IMR-90 (cell line): ENCODE results near the gene FXYD6. TPM values are rescaled to one million over a fixed set of nuclear protein-coding genes. Genes with fewer than 3 reads are reported as not detected.

Experiments
- ATAC-seq: fragments of 200-7000 bp; cut with Tn5 transposase; 2 replicates; pipeline ENCODE4 v1.9.1; 2020; ENCODE audit warnings: low read depth, mild to moderate bottlenecking, moderate library complexity
- BruUV-seq: library from RNA; stranded (reverse); fragments of 400-500 nt; replicated peaks from 2 replicates; lab custom pipeline; 2021; lab: Mats Ljungman, UMichigan
- CTCF ChIA-PET: fragments of 300-600 bp; formaldehyde crosslinking; extraction: SDS; loops from one replicate; lab custom pipeline; 2021; ENCODE audit warnings: antibody characterized with exemption; lab: Yijun Ruan, JAX
- POLR2A ChIA-PET: fragments of 300-600 bp; sonication (Branson Sonifier 250); formaldehyde crosslinking; loops from one replicate; lab custom pipeline; 2022; ENCODE audit warnings: antibody characterized with exemption; ENCODE audit not compliant: unreplicated experiment; lab: Charles Lee
- DNase-seq: peaks from one replicate; pipeline ENCODE4 v3.0.0; 2013
- H2AFZ ChIP-seq: replicated peaks from 2 replicates; pipeline ENCODE3; 2013; ENCODE audit warnings: low read length, mild to moderate bottlenecking; ENCODE audit not compliant: poor library complexity
- H2AK5ac ChIP-seq: 2 replicates; pipeline ENCODE4 v1.6.1; 2013; ENCODE audit warnings: low read depth, low read length, inconsistent platforms
- H2AK9ac ChIP-seq: replicated peaks from 2 replicates; pipeline ENCODE3; 2013; ENCODE audit warnings: mild to moderate bottlenecking, low read depth, low read length, moderate library complexity; ENCODE audit not compliant: poor library complexity
- H2BK120ac ChIP-seq: 2 replicates; pipeline ENCODE4 v1.6.1; 2013; ENCODE audit warnings: low read depth, low read length, inconsistent platforms
- H2BK15ac ChIP-seq: 3 replicates; pipeline ENCODE4 v1.6.1; 2013; ENCODE audit warnings: low read depth, low read length, inconsistent platforms
- H2BK20ac ChIP-seq: 2 replicates; pipeline ENCODE4 v1.6.1; 2013; ENCODE audit warnings: low read depth, mild to moderate bottlenecking, inconsistent platforms, low read length, moderate library complexity
- H2BK5ac ChIP-seq: 2 replicates; pipeline ENCODE4 v1.6.1; 2013; ENCODE audit warnings: mild to moderate bottlenecking, low read depth, low read length, inconsistent platforms; ENCODE audit not compliant: poor library complexity, severe bottlenecking
- H3K14ac ChIP-seq: replicated peaks from 2 replicates; pipeline ENCODE4 v1.6.1; 2013; ENCODE audit warnings: low read depth, low read length, inconsistent platforms
- H3K18ac ChIP-seq: 2 replicates; pipeline ENCODE4 v1.6.1; 2013; ENCODE audit warnings: low read depth, low read length, control low read depth
- H3K23ac ChIP-seq: 2 replicates; pipeline ENCODE4 v1.6.1; 2013; ENCODE audit warnings: low read depth, low read length, inconsistent platforms
- H3K27ac ChIP-seq: 2 replicates; pipeline ENCODE4 v1.5.1; 2013; ENCODE audit warnings: mild to moderate bottlenecking, control low read depth, low read length; ENCODE audit not compliant: insufficient read depth
- H3K27me3 ChIP-seq: 2 replicates; pipeline ENCODE4 v1.6.1; 2013; ENCODE audit warnings: low read length; ENCODE audit not compliant: control insufficient read depth, insufficient read depth
- H3K36me3 ChIP-seq: 2 replicates; pipeline ENCODE4 v1.6.1; 2013; ENCODE audit warnings: low read length, mixed read lengths; ENCODE audit not compliant: control insufficient read depth, insufficient read depth
- H3K4ac ChIP-seq: 2 replicates; pipeline ENCODE4 v1.6.1; 2013; ENCODE audit warnings: low read depth, low read length, inconsistent platforms
- H3K4me1 ChIP-seq: 2 replicates; pipeline ENCODE4 v1.6.1; 2013; ENCODE audit warnings: low read length, mixed read lengths; ENCODE audit not compliant: control insufficient read depth, insufficient read depth
- H3K4me2 ChIP-seq: 2 replicates; pipeline ENCODE4 v1.6.1; 2013; ENCODE audit warnings: low read depth, mild to moderate bottlenecking, control low read depth, low read length, moderate library complexity
- H3K4me3 ChIP-seq: 2 replicates; pipeline ENCODE4 v1.5.1; 2013; ENCODE audit warnings: low read depth, mild to moderate bottlenecking, control low read depth, low read length, moderate library complexity; ENCODE audit not compliant: insufficient read depth
- H3K56ac ChIP-seq: 2 replicates; pipeline ENCODE4 v1.6.1; 2013; ENCODE audit warnings: low read length, inconsistent platforms; ENCODE audit not compliant: insufficient read depth; ENCODE audit errors: extremely low read depth
- H3K79me1 ChIP-seq, 2 experiments: 2 replicates each; pipeline ENCODE4 v1.6.1; 2013; ENCODE audit warnings: low read length in 2 of 2, inconsistent platforms in 1 of 2, low read depth in 1 of 2
- H3K9ac ChIP-seq: 2 replicates; pipeline ENCODE4 v1.6.1; 2013; ENCODE audit warnings: low read depth, low read length, control low read depth
- H3K9me1 ChIP-seq: 2 replicates; pipeline ENCODE4 v1.6.1; 2013; ENCODE audit warnings: low read length, inconsistent platforms; ENCODE audit not compliant: insufficient read depth
- H3K9me3 ChIP-seq: 2 replicates; pipeline ENCODE4 v1.6.1; 2013; ENCODE audit warnings: low read length; ENCODE audit not compliant: control insufficient read depth, insufficient read depth
- H4K20me1 ChIP-seq: 2 replicates; pipeline ENCODE4 v1.6.1; 2013; ENCODE audit warnings: low read length, inconsistent platforms; ENCODE audit not compliant: insufficient read depth
- H4K5ac ChIP-seq: 2 replicates; pipeline ENCODE4 v1.6.1; 2013; ENCODE audit warnings: mild to moderate bottlenecking, low read depth, low read length, control low read depth
- H4K8ac ChIP-seq, 2 experiments: 2 replicates each; pipeline ENCODE4 v1.6.1; 2013; ENCODE audit warnings: low read depth in 2 of 2, low read length in 2 of 2, control low read depth in 1 of 2, inconsistent platforms in 1 of 2
- H4K91ac ChIP-seq: 2 replicates; pipeline ENCODE4 v1.6.1; 2013; ENCODE audit warnings: low read depth, low read length, inconsistent platforms; ENCODE audit not compliant: insufficient read depth
- CHD1 ChIP-seq: IDR thresholded peaks from 2 replicates; pipeline ENCODE4 v1.6.1; 2012; ENCODE audit warnings: low read depth, low read length, improper control_type of control experiment
- FOS ChIP-seq: fragments of 150-350 bp; IDR thresholded peaks from 2 replicates; pipeline ENCODE4 v1.6.1; 2016; ENCODE audit warnings: low read depth, low read length
- MXI1 ChIP-seq: IDR thresholded peaks from 2 replicates; pipeline ENCODE4 v1.6.1; 2012; ENCODE audit warnings: low read depth, mild to moderate bottlenecking, low read length, moderate library complexity, borderline replicate concordance
- RCOR1 ChIP-seq: IDR thresholded peaks from 2 replicates; pipeline ENCODE4 v1.6.1; 2012; ENCODE audit warnings: mild to moderate bottlenecking, low read length, improper control_type of control experiment; ENCODE audit not compliant: insufficient replicate concordance
- RFX5 ChIP-seq: IDR thresholded peaks from 2 replicates; pipeline ENCODE4 v1.8.0; 2012; ENCODE audit warnings: low read depth, mild to moderate bottlenecking, low read length, moderate library complexity
- WGBS, 2 experiments: methylation state at CpG; one replicate each; pipeline versions ENCODE4 v1.1.5 to v1.1.7; 2013; ENCODE audit warnings: missing lambda C conversion rate in 2 of 2; ENCODE audit not compliant: insufficient read length in 1 of 2; ENCODE audit errors: extremely low coverage in 2 of 2; 5-methylcytosine and 5-hydroxymethylcytosine counted together
- dilution Hi-C: fragments of 300-500 bp; cut with HindIII; formaldehyde crosslinking; loops from one replicate; pipeline ENCODE4 v1.14.3; 2018; ENCODE audit warnings: low sequenced_read_pairs; ENCODE audit not compliant: unreplicated experiment
- in situ Hi-C: fragments of 300-500 bp; cut with MboI; formaldehyde crosslinking; loops from 3 replicates; pipeline ENCODE4 v1.14.3; 2019; ENCODE audit warnings: low sequenced_read_pairs, inconsistent platforms, mixed read lengths
- intact Hi-C: fragments of 100-400 bp; cut with micrococcal nuclease; formaldehyde crosslinking; loops from 2 replicates; pipeline ENCODE4 v1.10.0; 2022
- polyA plus RNA-seq, 3 experiments: library from polyadenylated mRNA; depleted of rRNA; stranded (reverse); fragments of >200 nt; gene quantifications; 2 replicates each; pipeline ENCODE4 v1.2.3, GENCODE V29; 2012; ENCODE audit warnings: low replicate concordance in 1 of 3
- total RNA-seq: library from RNA; depleted of rRNA; stranded (reverse); fragments of >200 nt; gene quantifications from 2 replicates; pipeline ENCODE4 v1.2.3, GENCODE V29; 2012
- TF ChIP-seq, protein P1 (sequence below): conservative IDR thresholded peaks from 2 replicates; pipeline ENCODE4 v1.5.1; 2012; ENCODE audit warnings: mild to moderate bottlenecking, low read depth, low read length, improper control_type of control experiment

The FXYD6 gene
- total and polyA plus RNA-seq, 2 of the 4 experiments (the other 2 are of a cell fraction): 0.32 TPM; not detected in 1

DNA sequence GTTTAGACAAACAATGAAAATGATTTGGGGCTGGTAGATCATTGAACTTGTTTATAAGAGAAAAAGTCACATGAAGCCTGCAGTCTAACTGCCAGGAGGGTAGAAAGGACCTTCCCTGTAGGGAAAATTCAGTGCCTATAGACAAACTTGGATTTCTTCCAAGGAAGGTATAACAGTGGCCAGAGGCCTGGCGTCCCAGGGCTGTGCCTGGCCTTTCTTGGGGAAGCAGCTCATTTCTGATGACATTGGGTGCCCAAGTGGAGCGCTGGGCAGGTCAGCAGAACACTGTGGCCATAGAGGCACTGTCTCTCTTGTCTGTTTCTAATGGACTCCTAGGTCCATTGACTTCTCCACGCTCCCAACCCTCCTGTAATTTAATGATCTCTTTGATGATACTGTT, 6.6 kb upstream of the FXYD6 start:
- no peak overlapping the region for H2AK5ac ChIP-seq
- DNase-seq (no peak), ATAC-seq (no peak)
- intact Hi-C loops: no loop called here
- H4K8ac ChIP-seq: no peak overlapping the region
- no peak overlapping the region for H4K91ac ChIP-seq
- no peak overlapping the region for H4K5ac ChIP-seq
- no peaks in the 10 kb centered on the region for H3K9me3 ChIP-seq
- no TSS peak for BruUV-seq
- dilution Hi-C loops: no loop called here
- H2BK5ac ChIP-seq: no peak overlapping the region
- no peak overlapping the region for H3K4me3 ChIP-seq
- H2BK15ac ChIP-seq: no peak overlapping the region
- TF ChIP-seq, protein P1, sequence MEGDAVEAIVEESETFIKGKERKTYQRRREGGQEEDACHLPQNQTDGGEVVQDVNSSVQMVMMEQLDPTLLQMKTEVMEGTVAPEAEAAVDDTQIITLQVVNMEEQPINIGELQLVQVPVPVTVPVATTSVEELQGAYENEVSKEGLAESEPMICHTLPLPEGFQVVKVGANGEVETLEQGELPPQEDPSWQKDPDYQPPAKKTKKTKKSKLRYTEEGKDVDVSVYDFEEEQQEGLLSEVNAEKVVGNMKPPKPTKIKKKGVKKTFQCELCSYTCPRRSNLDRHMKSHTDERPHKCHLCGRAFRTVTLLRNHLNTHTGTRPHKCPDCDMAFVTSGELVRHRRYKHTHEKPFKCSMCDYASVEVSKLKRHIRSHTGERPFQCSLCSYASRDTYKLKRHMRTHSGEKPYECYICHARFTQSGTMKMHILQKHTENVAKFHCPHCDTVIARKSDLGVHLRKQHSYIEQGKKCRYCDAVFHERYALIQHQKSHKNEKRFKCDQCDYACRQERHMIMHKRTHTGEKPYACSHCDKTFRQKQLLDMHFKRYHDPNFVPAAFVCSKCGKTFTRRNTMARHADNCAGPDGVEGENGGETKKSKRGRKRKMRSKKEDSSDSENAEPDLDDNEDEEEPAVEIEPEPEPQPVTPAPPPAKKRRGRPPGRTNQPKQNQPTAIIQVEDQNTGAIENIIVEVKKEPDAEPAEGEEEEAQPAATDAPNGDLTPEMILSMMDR: no peak
- TF ChIP-seq CHD1 (no peak), RCOR1 (no peak), FOS (no peak), MXI1 (no peak), RFX5 (no peak)
- H2BK20ac ChIP-seq: no peak overlapping the region
- no peaks in the 10 kb centered on the region for H3K79me1 ChIP-seq
- no peak overlapping the region for H3K18ac ChIP-seq
- no peaks in the 10 kb centered on the region for H3K9me1 ChIP-seq
- H4K20me1 ChIP-seq: no peaks in the 10 kb centered on the region
- no peak overlapping the region for H3K27ac ChIP-seq
- no peak overlapping the region for H3K4me2 ChIP-seq
- H3K4ac ChIP-seq: no peak overlapping the region
- no peaks in the 10 kb centered on the region for H3K36me3 ChIP-seq
- H3K14ac ChIP-seq: no peak overlapping the region
- no CpG with 5 or more reads among the region's 3 CpGs for WGBS, 2 experiments
- no peak overlapping the region for H3K56ac ChIP-seq
- ChIA-PET POLR2A (no interaction called here), CTCF (no interaction called here)
- no peak overlapping the region for H3K9ac ChIP-seq
- in situ Hi-C loops: no loop called here
- no peak overlapping the region for H2BK120ac ChIP-seq
- no peak overlapping the region for H2AK9ac ChIP-seq
- H3K27me3 ChIP-seq: peaks cover 12% of the 10 kb centered on the region
- H3K4me1 ChIP-seq: no peaks in the 10 kb centered on the region
- H3K23ac ChIP-seq: no peak overlapping the region
- no peak overlapping the region for H2AFZ ChIP-seq
